Activated naive CD8-positive, alpha-beta T cell treated with anti-CD3 and anti-CD28 coated beads, Interleukin-2, amount 10 ng/mL, durations not matched to agents 7 days and 5 days (primary cell): ENCODE results near the gene SYNE3. TPM values are rescaled to one million over a fixed set of nuclear protein-coding genes. Genes with fewer than 3 reads are reported as not detected.
A peak's percentile ranks its signal among the peaks of the same experiment; 100 is the strongest.

Experiments
- ATAC-seq: fragments of 150-1000 bp; cut with Tn5 transposase; one replicate; pipeline ENCODE4 v1.10.0; 2021; ENCODE audit warnings: low read depth, moderate library complexity
- POLR2A ChIA-PET: fragments of 350-600 bp; sonication (Branson Sonifier 250); formaldehyde crosslinking; loops from one replicate; lab custom pipeline; 2021; ENCODE audit warnings: antibody characterized with exemption; lab: Charles Lee
- DNase-seq: peaks from one replicate; pipeline ENCODE4 v3.0.0; 2021
- H3K27ac Mint-ChIP-seq: one replicate; pipeline ENCODE4 v1.8.0; 2022; ENCODE audit warnings: mild to moderate bottlenecking, mixed read lengths
- H3K27me3 Mint-ChIP-seq: one replicate; pipeline ENCODE4 v1.8.0; 2022; ENCODE audit warnings: mild to moderate bottlenecking, moderate library complexity, mixed read lengths
- H3K36me3 Mint-ChIP-seq: one replicate; pipeline ENCODE4 v1.8.0; 2021; ENCODE audit warnings: mild to moderate bottlenecking, mixed read lengths
- H3K4me1 Mint-ChIP-seq: one replicate; pipeline ENCODE4 v1.8.0; 2021; ENCODE audit warnings: mixed read lengths
- H3K4me3 Mint-ChIP-seq: one replicate; pipeline ENCODE4 v1.8.0; 2022; ENCODE audit warnings: mild to moderate bottlenecking, moderate library complexity, mixed read lengths
- H3K9me3 Mint-ChIP-seq: one replicate; pipeline ENCODE4 v1.8.0; 2021; ENCODE audit warnings: mixed read lengths
- total RNA-seq, 2 experiments: library from RNA; stranded (reverse); gene quantifications; one replicate each; pipeline ENCODE4 v1.2.3, GENCODE V29; 2021

The SYNE3 gene
- total RNA-seq, 2 experiments from 2014 or later, result 79.0 to 79.1 TPM

GRCh38 chr14:95525999-95526398 is 9.5 kb upstream of the SYNE3 start:
- peaks cover 1% of the 10 kb centered on the region for H3K36me3 Mint-ChIP-seq
- H3K4me1 Mint-ChIP-seq, result peaks cover 66% of the 10 kb centered on the region
- no peaks in the 10 kb centered on the region for H3K27me3 Mint-ChIP-seq
- H3K4me3 Mint-ChIP-seq, result peak overlapping the region; percentile 11
- POLR2A ChIA-PET, result interaction anchor here (1.0 to 4.9 kb wide), 5 partner anchors 8 to 63 kb away, joined by 3 to 70 read pairs (median 5); partner anchors contain the start of genes GLRX5 and SYNE3
- ATAC-seq, result no peak
- no peak for DNase-seq
- no peaks in the 10 kb centered on the region for H3K9me3 Mint-ChIP-seq
- H3K27ac Mint-ChIP-seq, result peak overlapping the region; percentile 95

- no peaks in the 10 kb centered on the region for H3K9me3 Mint-ChIP-seq
- DNase-seq, result no peak
- POLR2A ChIA-PET, result interaction anchor here (1.0 to 4.9 kb wide), 7 partner anchors 8 to 66 kb away, joined by 3 to 70 read pairs (median 5); partner anchors contain the start of genes GLRX5 and SYNE3
- H3K36me3 Mint-ChIP-seq, result no peaks in the 10 kb centered on the region
- peak overlapping the region; percentile 81 for H3K4me3 Mint-ChIP-seq
- ATAC-seq, result no peak
- peaks cover 69% of the 10 kb centered on the region for H3K4me1 Mint-ChIP-seq
- no peaks in the 10 kb centered on the region for H3K27me3 Mint-ChIP-seq
- peak overlapping the region; percentile 95 for H3K27ac Mint-ChIP-seq
Measured at GRCh38 chr14:95524706-95525512, 8.5 kb upstream of the SYNE3 start.

GRCh38 chr14:95523815-95524448 is 7.5 kb upstream of the SYNE3 start:
- H3K4me3 Mint-ChIP-seq, result peak overlapping the region; percentile 81
- no peaks in the 10 kb centered on the region for H3K36me3 Mint-ChIP-seq
- ATAC-seq (peak; percentile 52), DNase-seq (peak; percentile 69)
- H3K9me3 Mint-ChIP-seq, result no peaks in the 10 kb centered on the region
- POLR2A ChIA-PET, result interaction anchor here (0.9 to 4.9 kb wide), 12 partner anchors 9 to 97 kb away, joined by 3 to 70 read pairs (median 5); partner anchors contain the start of gene GLRX5
- H3K4me1 Mint-ChIP-seq, result peaks cover 71% of the 10 kb centered on the region
- H3K27me3 Mint-ChIP-seq, result no peaks in the 10 kb centered on the region
- peak overlapping the region; percentile 95 for H3K27ac Mint-ChIP-seq

- no peaks in the 10 kb centered on the region for H3K36me3 Mint-ChIP-seq
- peaks cover 78% of the 10 kb centered on the region for H3K4me1 Mint-ChIP-seq
- H3K27ac Mint-ChIP-seq, result peak overlapping the region; percentile 95
- peak overlapping the region; percentile 81 for H3K4me3 Mint-ChIP-seq
- H3K9me3 Mint-ChIP-seq, result no peaks in the 10 kb centered on the region
- H3K27me3 Mint-ChIP-seq, result no peaks in the 10 kb centered on the region
- DNase-seq (peak; percentile 57), ATAC-seq (peak; percentile 62)
- POLR2A ChIA-PET, result interaction anchor here (0.9 to 4.9 kb wide), 13 partner anchors 8 to 96 kb away, joined by 3 to 70 read pairs (median 5); partner anchors contain the start of gene GLRX5
Measured at GRCh38 chr14:95523051-95523814, 6.8 kb upstream of the SYNE3 start.

- Mint-ChIP-seq H3K27me3 (no peaks in the 10 kb centered on the region), H3K9me3 (no peaks in the 10 kb centered on the region), H3K4me1 (peaks cover 84% of the 10 kb centered on the region), H3K36me3 (no peaks in the 10 kb centered on the region), H3K4me3 (peak overlapping the region; percentile 81), H3K27ac (peak overlapping the region; percentile 95)
- POLR2A ChIA-PET, result interaction anchor here (1.0 to 4.9 kb wide), 8 partner anchors 7 to 78 kb away, joined by 3 to 70 read pairs (median 12); partner anchors contain the start of gene GLRX5
- ATAC-seq (no peak), DNase-seq (no peak)
Measured at GRCh38 chr14:95522556-95522955, 6.1 kb upstream of the SYNE3 start.

GRCh38 chr14:95522116-95522515 is 5.7 kb upstream of the SYNE3 start:
- DNase-seq (no peak), ATAC-seq (no peak)
- POLR2A ChIA-PET, result interaction anchor here (1.2 to 4.9 kb wide), 3 partner anchors 12 to 51 kb away, joined by 5 to 70 read pairs (median 16); partner anchors contain the start of gene GLRX5
- Mint-ChIP-seq H3K36me3 (no peaks in the 10 kb centered on the region), H3K4me3 (peak overlapping the region; percentile 81), H3K27ac (peak overlapping the region; percentile 95), H3K4me1 (peaks cover 84% of the 10 kb centered on the region), H3K9me3 (no peaks in the 10 kb centered on the region), H3K27me3 (no peaks in the 10 kb centered on the region)

GRCh38 chr14:95521001-95521400 is 4.6 kb upstream of the SYNE3 start:
- Mint-ChIP-seq H3K27me3 (no peaks in the 10 kb centered on the region), H3K9me3 (no peaks in the 10 kb centered on the region), H3K36me3 (no peaks in the 10 kb centered on the region), H3K4me3 (no peak overlapping the region), H3K4me1 (peaks cover 77% of the 10 kb centered on the region), H3K27ac (no peak overlapping the region)
- POLR2A ChIA-PET, result interaction anchor here (3.2 kb wide), 1 partner anchor 13 kb away, joined by 25 read pairs; the partner anchor contains the start of gene GLRX5
- no peak for DNase-seq
- ATAC-seq, result no peak

- ATAC-seq (no peak), DNase-seq (no peak)
- peak overlapping the region; percentile 97 for H3K27ac Mint-ChIP-seq
- peaks cover 3% of the 10 kb centered on the region for H3K36me3 Mint-ChIP-seq
- no peaks in the 10 kb centered on the region for H3K27me3 Mint-ChIP-seq
- peaks cover 71% of the 10 kb centered on the region for H3K4me1 Mint-ChIP-seq
- POLR2A ChIA-PET, result interaction anchor here (2.7 to 3.2 kb wide), 2 partner anchors 13 to 14 kb away, joined by 13 to 25 read pairs; partner anchors contain the start of gene GLRX5
- H3K9me3 Mint-ChIP-seq, result no peaks in the 10 kb centered on the region
- H3K4me3 Mint-ChIP-seq, result peak overlapping the region; percentile 77
Measured at GRCh38 chr14:95520346-95520745, 3.9 kb upstream of the SYNE3 start.

GRCh38 chr14:95519699-95520098 is 3.2 kb upstream of the SYNE3 start:
- Mint-ChIP-seq H3K36me3 (peaks cover 6% of the 10 kb centered on the region), H3K27me3 (no peaks in the 10 kb centered on the region), H3K9me3 (no peaks in the 10 kb centered on the region), H3K4me1 (peaks cover 68% of the 10 kb centered on the region), H3K4me3 (peak overlapping the region; percentile 77), H3K27ac (peak overlapping the region; percentile 97)
- ATAC-seq (peak; percentile 11), DNase-seq (peak; percentile 59)
- POLR2A ChIA-PET, result interaction anchor here (2.7 to 3.2 kb wide), 2 partner anchors 12 to 14 kb away, joined by 13 to 25 read pairs; partner anchors contain the start of gene GLRX5

- H3K4me1 Mint-ChIP-seq, result peaks cover 65% of the 10 kb centered on the region
- peak overlapping the region; percentile 77 for H3K4me3 Mint-ChIP-seq
- H3K9me3 Mint-ChIP-seq, result no peaks in the 10 kb centered on the region
- POLR2A ChIA-PET, result interaction anchor here (0.7 to 3.2 kb wide), 4 partner anchors 11 to 76 kb away, joined by 3 to 25 read pairs (median 8); partner anchors contain the start of gene GLRX5
- DNase-seq, result no peak
- H3K27ac Mint-ChIP-seq, result peak overlapping the region; percentile 97
- no peaks in the 10 kb centered on the region for H3K27me3 Mint-ChIP-seq
- H3K36me3 Mint-ChIP-seq, result peaks cover 9% of the 10 kb centered on the region
- ATAC-seq, result no peak
Measured at GRCh38 chr14:95518045-95518751, 1.7 kb upstream of the SYNE3 start.

GRCh38 chr14:95515596-95516552 is 576 bp downstream of the SYNE3 start:
- ATAC-seq (peak; percentile 85), DNase-seq (peak; percentile 84)
- Mint-ChIP-seq H3K9me3 (no peaks in the 10 kb centered on the region), H3K36me3 (peaks cover 22% of the 10 kb centered on the region), H3K4me3 (peak overlapping the region; percentile 92), H3K27me3 (no peaks in the 10 kb centered on the region), H3K4me1 (peaks cover 58% of the 10 kb centered on the region), H3K27ac (peak overlapping the region; percentile 87)
- POLR2A ChIA-PET, result interaction anchor here (0.6 to 4.4 kb wide), 9 partner anchors 8 to 53 kb away, joined by 3 to 36 read pairs (median 7); partner anchors contain the start of gene GLRX5
